Muscle of leg (tissue), 16 donors: ENCODE results near the gene INSC. TPM values are rescaled to one million over a fixed set of nuclear protein-coding genes. Genes with fewer than 3 reads are reported as not detected.
"Not testable (repeated sequence)": the region's sequence is repeated elsewhere in the genome, so short reads cannot be mapped to it uniquely, and the experiment has no call there.

Source experiments
- DNase-seq: peaks from one replicate; pipeline ENCODE4 v3.0.0; 2013
- H3K27ac ChIP-seq: one replicate; pipeline ENCODE4 v1.5.1; 2013; ENCODE audit warnings: mild to moderate bottlenecking, low read length, control low read depth
- H3K27me3 ChIP-seq: one replicate; pipeline ENCODE4 v1.6.1; 2013; ENCODE audit warnings: low read length; ENCODE audit not compliant: control insufficient read depth, insufficient read depth
- H3K36me3 ChIP-seq: one replicate; pipeline ENCODE4 v1.6.1; 2013; ENCODE audit warnings: low read length; ENCODE audit not compliant: control insufficient read depth, insufficient read depth
- H3K4me1 ChIP-seq: one replicate; pipeline ENCODE4 v1.6.1; 2013; ENCODE audit warnings: low read length; ENCODE audit not compliant: control insufficient read depth, insufficient read depth
- H3K4me3 ChIP-seq: one replicate; pipeline ENCODE4 v1.5.1; 2013; ENCODE audit warnings: low read length, control low read depth
- H3K9me3 ChIP-seq: replicated peaks from 2 replicates; pipeline ENCODE4 v1.6.1; 2013; ENCODE audit warnings: low read depth, low read length; ENCODE audit not compliant: control insufficient read depth
- WGBS: methylation state at CpG from one replicate; pipeline ENCODE4 v1.1.5; 2013; ENCODE audit warnings: missing lambda C conversion rate; ENCODE audit not compliant: insufficient coverage; 5-methylcytosine and 5-hydroxymethylcytosine counted together
- long read RNA-seq, 11 donors: transcript quantifications; one replicate each; lab custom pipeline, GENCODE V29; 2026
- polyA plus RNA-seq, 8 donors: library from polyadenylated mRNA; unstranded; fragments of 120-200 nt; gene quantifications; one replicate each; pipeline versions ENCODE4 v1.2.1 to v1.2.3, GENCODE V29; 2013; ENCODE audit warnings: inconsistent platforms in 1 of 8, low replicate concordance in 1 of 8; ENCODE audit not compliant: insufficient read length in 8 of 8, insufficient read depth in 1 of 8
- total RNA-seq: library from RNA; stranded (reverse); fragments of 120-200 nt; gene quantifications from one replicate; pipeline ENCODE4 v1.2.4, GENCODE V29; 2013

Gene INSC
- total RNA-seq (2.1 TPM), polyA plus RNA-seq (1 to 10 TPM; 1.0 to 3.6 (median 1.7) TPM)
- long read RNA-seq, donor 1, result 0 reads
- long read RNA-seq, donor 2, result 0 reads
- long read RNA-seq, donor 3, result 0 reads
- long read RNA-seq, donor 4, result 0 reads
- long read RNA-seq, donor 5, result 0 reads
- long read RNA-seq, donor 6, result 0 reads
- long read RNA-seq, donor 7, result 0 reads
- long read RNA-seq, donor 8, result 0 reads
- long read RNA-seq, donor 9, result 0 reads
- long read RNA-seq, donor 10, result 0 reads
- long read RNA-seq, donor 11, result 0 reads

- Histone ChIP-seq H3K36me3 (no peaks in the 10 kb centered on the region), H3K27ac (no peak within 1 kb of the TSS), H3K4me1 (peaks cover 15% of the 10 kb centered on the region), H3K9me3 (no peaks in the 10 kb centered on the region), H3K4me3 (peak within 1 kb of the TSS; percentile 23), H3K27me3 (peaks cover 24% of the 10 kb centered on the region)
- 9% methylated on average over 26 of the region's 50 CpGs for WGBS
- peak; percentile 53 for DNase-seq
Measured at GRCh38 chr11:15114501-15115475, at the start of gene INSC. TSS of gene INSC (plus strand) at chr11:15114923. CDS start at chr11:15149175, 34,252 bp downstream.

GRCh38 chr11:15069751-15070150 lies 45.0 kb upstream of the INSC start:
- Histone ChIP-seq H3K27me3 (peaks cover 37% of the 10 kb centered on the region), H3K4me1 (peaks cover 17% of the 10 kb centered on the region)
- not testable (repeated sequence) for DNase-seq, H3K27ac ChIP-seq, H3K36me3 ChIP-seq, H3K4me3 ChIP-seq, H3K9me3 ChIP-seq
- no CpG with 5 or more reads among the region's 7 CpGs for WGBS

GRCh38 chr11:15071556-15072255 lies 43.0 kb upstream of the INSC start:
- WGBS, result 93% methylated on average over 26 of the region's 32 CpGs
- peaks cover 3% of the 10 kb centered on the region for H3K9me3 ChIP-seq
- peaks cover 18% of the 10 kb centered on the region for H3K4me1 ChIP-seq
- no peak overlapping the region for H3K27ac ChIP-seq
- no peak for DNase-seq
- H3K27me3 ChIP-seq, result peaks cover 51% of the 10 kb centered on the region
- no peaks in the 10 kb centered on the region for H3K36me3 ChIP-seq
- no peak overlapping the region for H3K4me3 ChIP-seq

GRCh38 chr11:15072551-15073143 lies 42.1 kb upstream of the INSC start:
- Histone ChIP-seq H3K36me3 (no peaks in the 10 kb centered on the region), H3K4me1 (peaks cover 18% of the 10 kb centered on the region), H3K4me3 (no peak overlapping the region), H3K9me3 (peaks cover 3% of the 10 kb centered on the region), H3K27ac (no peak overlapping the region), H3K27me3 (peaks cover 51% of the 10 kb centered on the region)
- no peak for DNase-seq
- 81% methylated on average over 14 of the region's 23 CpGs for WGBS

- Histone ChIP-seq H3K36me3 (no peaks in the 10 kb centered on the region), H3K27ac (no peak within 1 kb of the TSS), H3K4me3 (peak within 1 kb of the TSS; percentile 10), H3K27me3 (peaks cover 51% of the 10 kb centered on the region), H3K9me3 (peaks cover 3% of the 10 kb centered on the region), H3K4me1 (peaks cover 18% of the 10 kb centered on the region)
- under 1% methylated on average over 58 of the region's 60 CpGs for WGBS
- peak; percentile 9 for DNase-seq
Measured at GRCh38 chr11:15073361-15074205, 41.1 kb upstream of the INSC start, which contains the start of gene CALCB. TSS of gene CALCB (plus strand) at chr11:15073593. CDS start at chr11:15074719, 1,126 bp downstream.

- H3K27me3 ChIP-seq, result peaks cover 51% of the 10 kb centered on the region
- peak; percentile 73 for DNase-seq
- H3K9me3 ChIP-seq, result peaks cover 3% of the 10 kb centered on the region
- H3K4me3 ChIP-seq, result no peak overlapping the region
- WGBS, result 0% methylated on average over 14 of the region's 33 CpGs
- H3K4me1 ChIP-seq, result peaks cover 18% of the 10 kb centered on the region
- H3K27ac ChIP-seq, result no peak overlapping the region
- H3K36me3 ChIP-seq, result no peaks in the 10 kb centered on the region
Measured at GRCh38 chr11:15074206-15075161, 40.2 kb upstream of the INSC start.

GRCh38 chr11:15075162-15075526 lies 39.6 kb upstream of the INSC start:
- Histone ChIP-seq H3K27ac (no peak overlapping the region), H3K9me3 (no peaks in the 10 kb centered on the region), H3K4me1 (peaks cover 18% of the 10 kb centered on the region), H3K27me3 (peaks cover 51% of the 10 kb centered on the region), H3K36me3 (no peaks in the 10 kb centered on the region), H3K4me3 (no peak overlapping the region)
- DNase-seq, result no peak
- 57% methylated on average over 1 of the region's 4 CpGs for WGBS

- H3K27ac ChIP-seq, result no peak overlapping the region
- H3K4me1 ChIP-seq, result no peaks in the 10 kb centered on the region
- H3K36me3 ChIP-seq, result no peaks in the 10 kb centered on the region
- H3K4me3 ChIP-seq, result no peak overlapping the region
- DNase-seq, result no peak
- H3K9me3 ChIP-seq, result no peaks in the 10 kb centered on the region
- no peaks in the 10 kb centered on the region for H3K27me3 ChIP-seq
Measured at GRCh38 chr11:15091175-15091574, 23.5 kb upstream of the INSC start.
